SK-N-SH (cell line): ENCODE results near the gene FOXRED1. TPM values are rescaled to one million over a fixed set of nuclear protein-coding genes. Genes with fewer than 3 reads are reported as not detected.

Experiments used
- CTCF ChIA-PET: fragments of 300-600, 350-600 bp; formaldehyde crosslinking; extraction: SDS; loops from one replicate; lab custom pipeline; 2021; lab: Yijun Ruan, JAX
- POLR2A ChIA-PET: fragments of 350-600 bp; sonication (Branson Sonifier 250); formaldehyde crosslinking; extraction: SDS; loops from one replicate; lab custom pipeline; 2020; ENCODE audit warnings: antibody characterized with exemption, inconsistent platforms; lab: Yijun Ruan, JAX
- DNase-seq: peaks from one replicate; pipeline ENCODE4 v3.0.0; 2012
- H2AFZ ChIP-seq: fragments of 200-600 bp; sonication (generic); 2 replicates; pipeline ENCODE4 v1.8.1; 2016; ENCODE audit warnings: antibody characterized with exemption, mild to moderate bottlenecking, low read depth
- H3F3A ChIP-seq: fragments of 200-600 bp; sonication (generic); replicated peaks from 2 replicates; pipeline ENCODE3; 2016; ENCODE audit warnings: antibody characterized with exemption, mild to moderate bottlenecking; ENCODE audit not compliant: insufficient read depth
- H3K27ac ChIP-seq, 2 experiments: fragments of 200-500 bp in 1 of 2; fragments of 200-600 bp in 1 of 2; sonication (Bioruptor generic) in 1 of 2; sonication (generic), shearing (Covaris generic) in 1 of 2; 2 replicates each; pipeline versions ENCODE4 v1.5.1 to v1.6.1; 2014 to 2016; ENCODE audit warnings: low read depth in 2 of 2, inconsistent platforms in 1 of 2, low read length in 1 of 2, mild to moderate bottlenecking in 1 of 2, mixed read lengths in 1 of 2
- H3K27me3 ChIP-seq: fragments of 200-600 bp; sonication (generic), shearing (Covaris generic); 2 replicates; pipeline ENCODE4 v1.6.1; 2016; ENCODE audit warnings: mixed run types; ENCODE audit not compliant: insufficient read depth
- H3K36me3 ChIP-seq, 2 experiments: fragments of 200-500 bp in 1 of 2; fragments of 200-600 bp in 1 of 2; sonication (Bioruptor generic) in 1 of 2; sonication (generic) in 1 of 2; replicated peaks in 1 of 2; 2 replicates each; pipeline versions ENCODE3 to v1.5.1; 2014 to 2016; ENCODE audit warnings: low read length in 1 of 2, mild to moderate bottlenecking in 1 of 2; ENCODE audit not compliant: insufficient read depth in 2 of 2, control insufficient read depth in 1 of 2
- H3K4me1 ChIP-seq, 2 experiments: fragments of 200-500 bp in 1 of 2; fragments of 200-600 bp in 1 of 2; sonication (Bioruptor generic) in 1 of 2; sonication (generic), shearing (Covaris generic) in 1 of 2; 2 replicates each; pipeline versions ENCODE4 v1.5.1 to v1.6.1; 2014 to 2016; ENCODE audit warnings: low read depth in 1 of 2, low read length in 1 of 2, mixed run types in 1 of 2; ENCODE audit not compliant: insufficient read depth in 2 of 2, control insufficient read depth in 1 of 2
- H3K4me2 ChIP-seq: fragments of 200-600 bp; sonication (generic), shearing (Covaris generic); 2 replicates; pipeline ENCODE4 v1.6.1; 2017; ENCODE audit warnings: mixed run types
- H3K4me3 ChIP-seq, 2 experiments: fragments of 200-500 bp in 1 of 2; fragments of 200-600 bp in 1 of 2; sonication (Bioruptor generic) in 1 of 2; sonication (generic), shearing (Covaris generic) in 1 of 2; 2 replicates each; pipeline versions ENCODE4 v1.5.1 to v1.8.1; 2014 to 2016; ENCODE audit warnings: low read depth in 2 of 2, inconsistent platforms in 1 of 2, low read length in 1 of 2, mild to moderate bottlenecking in 1 of 2, mixed read lengths in 1 of 2, moderate library complexity in 1 of 2
- H3K79me2 ChIP-seq: fragments of 200-600 bp; sonication (generic); 2 replicates; pipeline ENCODE4 v1.8.1; 2017; ENCODE audit warnings: mild to moderate bottlenecking; ENCODE audit not compliant: insufficient read depth
- H3K9ac ChIP-seq: fragments of 200-600 bp; sonication (generic); 2 replicates; pipeline ENCODE4 v1.6.1; 2017; ENCODE audit warnings: mixed run types
- H3K9me2 ChIP-seq: fragments of 200-600 bp; sonication (generic); 2 replicates; pipeline ENCODE4 v1.6.1; 2017; ENCODE audit warnings: mixed run types
- H3K9me3 ChIP-seq: fragments of 200-600 bp; sonication (generic); 2 replicates; pipeline ENCODE4 v1.6.1; 2017; ENCODE audit warnings: mixed run types, mild to moderate bottlenecking, moderate library complexity
- H4K20me1 ChIP-seq: fragments of 200-600 bp; sonication (generic); 2 replicates; pipeline ENCODE4 v1.6.1; 2017; ENCODE audit warnings: mild to moderate bottlenecking, mixed run types; ENCODE audit not compliant: insufficient read depth
- FOXJ3 ChIP-seq: sonication (generic); formaldehyde crosslinking; IDR thresholded peaks from 2 replicates; pipeline ENCODE4 v1.5.1; 2020; ENCODE audit warnings: mild to moderate bottlenecking, missing genetic modification reagents
- FOXM1 ChIP-seq: IDR thresholded peaks from 2 replicates; pipeline ENCODE4 v1.4.0; 2012; ENCODE audit warnings: low read depth, mild to moderate bottlenecking
- MEF2A ChIP-seq: IDR thresholded peaks from 2 replicates; pipeline ENCODE4 v1.4.0; 2012; ENCODE audit warnings: low read depth, borderline replicate concordance
- MXI1 ChIP-seq: IDR thresholded peaks from 2 replicates; pipeline ENCODE4 v1.6.1; 2012; ENCODE audit warnings: mild to moderate bottlenecking, low read depth, low read length, improper control_type of control experiment
- NFIC ChIP-seq: IDR thresholded peaks from 2 replicates; pipeline ENCODE4 v1.4.0; 2012; ENCODE audit warnings: borderline replicate concordance
- NRF1 ChIP-seq: IDR thresholded peaks from 2 replicates; pipeline ENCODE4 v1.6.1; 2012; ENCODE audit warnings: low read depth, mild to moderate bottlenecking, low read length
- POLR2AphosphoS5 ChIP-seq: IDR thresholded peaks from 2 replicates; pipeline ENCODE4 v1.6.1; 2012; ENCODE audit warnings: low read depth, low read length
- RCOR1 ChIP-seq: fragments of 150-350 bp; IDR thresholded peaks from 2 replicates; pipeline ENCODE4 v1.6.1; 2017; ENCODE audit warnings: antibody characterized with exemption, low read length
- RFX5 ChIP-seq: IDR thresholded peaks from 2 replicates; pipeline ENCODE4 v1.6.1; 2012; ENCODE audit warnings: mild to moderate bottlenecking, improper control_type of control experiment, low read length
- SIN3A ChIP-seq: IDR thresholded peaks from 2 replicates; pipeline ENCODE4 v1.6.1; 2012; ENCODE audit warnings: low read depth, mild to moderate bottlenecking, low read length, moderate library complexity, borderline replicate concordance
- TAF1 ChIP-seq: IDR thresholded peaks from 2 replicates; pipeline ENCODE4 v1.6.1; 2012; ENCODE audit warnings: low read depth, mild to moderate bottlenecking, low read length, moderate library complexity, borderline replicate concordance
- TEAD4 ChIP-seq: IDR thresholded peaks from 2 replicates; pipeline ENCODE4 v1.4.0; 2012; ENCODE audit warnings: mild to moderate bottlenecking, borderline replicate concordance; ENCODE audit not compliant: insufficient read depth
- YY1 ChIP-seq: IDR thresholded peaks from 2 replicates; pipeline ENCODE4 v1.4.0; 2012; ENCODE audit warnings: low read depth, mild to moderate bottlenecking
- WGBS: methylation state at CpG from one replicate; pipeline ENCODE4 v1.1.6; 2017; ENCODE audit warnings: low lambda C conversion rate; 5-methylcytosine and 5-hydroxymethylcytosine counted together
- polyA plus RNA-seq, 3 experiments: library from polyadenylated mRNA; depleted of rRNA; stranded (reverse); fragments of >200 nt; gene quantifications; 2 replicates each; pipeline ENCODE4 v1.2.3, GENCODE V29; 2012
- TF ChIP-seq, protein P1 (sequence below): fragments of 200-600 bp; sonication (generic); IDR thresholded peaks from 2 replicates; pipeline ENCODE4 v1.6.1; 2017; ENCODE audit warnings: antibody characterized with exemption, mild to moderate bottlenecking, moderate library complexity
- TF ChIP-seq, protein P2 (sequence below): IDR thresholded peaks from 2 replicates; pipeline ENCODE4 v1.4.0; 2012; ENCODE audit warnings: low read depth
- TF ChIP-seq, protein P3 (sequence below): IDR thresholded peaks from 2 replicates; pipeline ENCODE4 v1.4.0; 2012; ENCODE audit warnings: low read depth, borderline replicate concordance
- TF ChIP-seq, protein P4 (sequence below): IDR thresholded peaks from 2 replicates; pipeline ENCODE4; 2012

Gene FOXRED1
- polyA plus RNA-seq, 1 of the 3 experiments (the other 2 are of a cell fraction): 35.2 TPM

- peak; percentile 98 for DNase-seq
- POLR2A ChIA-PET: interaction anchor here (0.6 to 1.2 kb wide), 8 partner anchors 13 to 1711 kb away, joined by 3 to 7 read pairs (median 3); partner anchors contain the start of genes FOXRED1, SRPRA and TIRAP
- Histone ChIP-seq H3K27ac (peak within 1 kb of the TSS; percentile 92 to 94), H3K9me2 (no peaks in the 10 kb centered on the region), H3K9ac (peak within 1 kb of the TSS; percentile 97), H2AFZ (peak within 1 kb of the TSS; percentile 85), H3F3A (peaks cover 19% of the 10 kb centered on the region), H3K27me3 (no peaks in the 10 kb centered on the region), H3K79me2 (peaks cover 39% of the 10 kb centered on the region)
- WGBS: 2% methylated on average over 26 of the region's 61 CpGs
- TF ChIP-seq TEAD4: 0 out of 2 replicates have a peak, but pooled peaks have one; percentile 19
- TF ChIP-seq TAF1: peak; percentile 91
- TF ChIP-seq YY1: peak; percentile 91
- TF ChIP-seq FOXJ3 (CRISPR knock-in tag): peak; percentile 41; the same call in 1 of the 2 replicates
- 0 out of 2 replicates have a peak, but pooled peaks have one; percentile 1 for TF ChIP-seq RCOR1
- TF ChIP-seq RFX5: peak; percentile 53
- TF ChIP-seq, protein P1, sequence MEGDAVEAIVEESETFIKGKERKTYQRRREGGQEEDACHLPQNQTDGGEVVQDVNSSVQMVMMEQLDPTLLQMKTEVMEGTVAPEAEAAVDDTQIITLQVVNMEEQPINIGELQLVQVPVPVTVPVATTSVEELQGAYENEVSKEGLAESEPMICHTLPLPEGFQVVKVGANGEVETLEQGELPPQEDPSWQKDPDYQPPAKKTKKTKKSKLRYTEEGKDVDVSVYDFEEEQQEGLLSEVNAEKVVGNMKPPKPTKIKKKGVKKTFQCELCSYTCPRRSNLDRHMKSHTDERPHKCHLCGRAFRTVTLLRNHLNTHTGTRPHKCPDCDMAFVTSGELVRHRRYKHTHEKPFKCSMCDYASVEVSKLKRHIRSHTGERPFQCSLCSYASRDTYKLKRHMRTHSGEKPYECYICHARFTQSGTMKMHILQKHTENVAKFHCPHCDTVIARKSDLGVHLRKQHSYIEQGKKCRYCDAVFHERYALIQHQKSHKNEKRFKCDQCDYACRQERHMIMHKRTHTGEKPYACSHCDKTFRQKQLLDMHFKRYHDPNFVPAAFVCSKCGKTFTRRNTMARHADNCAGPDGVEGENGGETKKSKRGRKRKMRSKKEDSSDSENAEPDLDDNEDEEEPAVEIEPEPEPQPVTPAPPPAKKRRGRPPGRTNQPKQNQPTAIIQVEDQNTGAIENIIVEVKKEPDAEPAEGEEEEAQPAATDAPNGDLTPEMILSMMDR: no peak
- no peak for TF ChIP-seq MEF2A
- TF ChIP-seq, protein P2, sequence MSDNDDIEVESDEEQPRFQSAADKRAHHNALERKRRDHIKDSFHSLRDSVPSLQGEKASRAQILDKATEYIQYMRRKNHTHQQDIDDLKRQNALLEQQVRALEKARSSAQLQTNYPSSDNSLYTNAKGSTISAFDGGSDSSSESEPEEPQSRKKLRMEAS: peak; percentile 87
- peak; percentile 77; the same call in 1 of the 2 replicates for TF ChIP-seq SIN3A
- no peak for TF ChIP-seq FOXM1
- TF ChIP-seq, protein P3, sequence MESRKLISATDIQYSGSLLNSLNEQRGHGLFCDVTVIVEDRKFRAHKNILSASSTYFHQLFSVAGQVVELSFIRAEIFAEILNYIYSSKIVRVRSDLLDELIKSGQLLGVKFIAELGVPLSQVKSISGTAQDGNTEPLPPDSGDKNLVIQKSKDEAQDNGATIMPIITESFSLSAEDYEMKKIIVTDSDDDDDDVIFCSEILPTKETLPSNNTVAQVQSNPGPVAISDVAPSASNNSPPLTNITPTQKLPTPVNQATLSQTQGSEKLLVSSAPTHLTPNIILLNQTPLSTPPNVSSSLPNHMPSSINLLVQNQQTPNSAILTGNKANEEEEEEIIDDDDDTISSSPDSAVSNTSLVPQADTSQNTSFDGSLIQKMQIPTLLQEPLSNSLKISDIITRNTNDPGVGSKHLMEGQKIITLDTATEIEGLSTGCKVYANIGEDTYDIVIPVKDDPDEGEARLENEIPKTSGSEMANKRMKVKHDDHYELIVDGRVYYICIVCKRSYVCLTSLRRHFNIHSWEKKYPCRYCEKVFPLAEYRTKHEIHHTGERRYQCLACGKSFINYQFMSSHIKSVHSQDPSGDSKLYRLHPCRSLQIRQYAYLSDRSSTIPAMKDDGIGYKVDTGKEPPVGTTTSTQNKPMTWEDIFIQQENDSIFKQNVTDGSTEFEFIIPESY: 0 out of 2 replicates have a peak, but pooled peaks have one; percentile 11
- peak; percentile 57; the same call in 1 of the 2 replicates for TF ChIP-seq NFIC
- TF ChIP-seq POLR2AphosphoS5: peak; percentile 72
- peak; percentile 82 for TF ChIP-seq NRF1
- TF ChIP-seq, protein P4, sequence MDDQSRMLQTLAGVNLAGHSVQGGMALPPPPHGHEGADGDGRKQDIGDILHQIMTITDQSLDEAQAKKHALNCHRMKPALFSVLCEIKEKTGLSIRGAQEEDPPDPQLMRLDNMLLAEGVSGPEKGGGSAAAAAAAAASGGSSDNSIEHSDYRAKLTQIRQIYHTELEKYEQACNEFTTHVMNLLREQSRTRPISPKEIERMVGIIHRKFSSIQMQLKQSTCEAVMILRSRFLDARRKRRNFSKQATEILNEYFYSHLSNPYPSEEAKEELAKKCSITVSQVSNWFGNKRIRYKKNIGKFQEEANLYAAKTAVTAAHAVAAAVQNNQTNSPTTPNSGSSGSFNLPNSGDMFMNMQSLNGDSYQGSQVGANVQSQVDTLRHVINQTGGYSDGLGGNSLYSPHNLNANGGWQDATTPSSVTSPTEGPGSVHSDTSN: no peak
- peak; percentile 92 for TF ChIP-seq MXI1
- TF ChIP-seq, all 33 proteins: peak for 13
- Histone ChIP-seq H3K9me3 (no peaks in the 10 kb centered on the region), H3K4me2 (peak within 1 kb of the TSS; percentile 82), H3K4me3 (peak within 1 kb of the TSS; percentile 63 to 72), H3K36me3 (peaks cover 0 to 5% of the 10 kb centered on the region in 2 experiments), H3K4me1 (peaks cover 0 to 9% of the 10 kb centered on the region in 2 experiments; a peak in 2 of 4 replicates), H4K20me1 (no peaks in the 10 kb centered on the region)
- CTCF ChIA-PET: interaction anchor here (0.7 to 10.0 kb wide), 2 partner anchors 137 to 180 kb away, joined by 3 to 172 read pairs; no protein-coding TSS in a partner anchor
These were observed 34.9 kb downstream of the FOXRED1 start, which contains the start of gene DCPS for GRCh38 chr11:126303623-126304456. Gene DCPS (plus strand): TSS chr11:126304060. CDS start chr11:126304081, 21 bp downstream.
